Retinal pigment epithelial cell (primary cell): Measurements from ENCODE around the gene PRDX5.
A peak's percentile ranks its signal among the peaks of the same experiment; 100 is the strongest.

ENCODE experiments used
- DNase-seq: peaks from one replicate; pipeline ENCODE4 v3.0.0-alpha.2; 2010; ENCODE audit warnings: low read depth
- H3K4me3 ChIP-seq: 2 replicates; pipeline ENCODE4 v1.5.1; 2011; ENCODE audit warnings: mild to moderate bottlenecking, low read length, control low read depth, moderate library complexity
- TF ChIP-seq, protein P1 (sequence below): conservative IDR thresholded peaks from 2 replicates; pipeline ENCODE4 v1.5.1; 2011; ENCODE audit warnings: low read depth, low read length, control low read depth, inconsistent platforms

PRDX5 gene

DNA sequence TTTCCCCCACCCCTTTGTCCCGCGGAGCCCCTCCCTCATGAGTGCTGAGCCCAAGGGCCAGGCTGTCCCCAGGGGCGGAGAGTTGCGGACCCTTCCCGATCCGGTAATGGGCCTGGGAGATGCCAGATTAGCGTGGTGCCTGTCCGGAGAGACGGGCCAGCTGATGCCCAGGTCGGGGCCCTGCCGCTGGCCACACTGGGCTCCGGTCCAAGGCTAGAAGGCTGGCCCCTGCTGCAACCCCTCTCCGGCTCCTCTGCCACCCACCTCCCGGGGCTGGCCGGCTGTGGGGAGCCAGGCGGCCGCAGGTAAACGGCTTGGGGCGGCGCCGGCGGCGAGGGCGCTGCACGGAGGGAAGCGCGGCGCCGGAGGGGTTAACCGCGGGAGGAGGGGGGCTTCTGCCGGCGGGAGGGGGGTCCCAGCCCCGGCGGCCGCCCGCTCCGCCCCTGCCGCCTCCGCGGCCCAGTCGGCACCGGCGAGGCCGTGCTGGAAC is 26.6 kb upstream of the PRDX5 start, which contains the start of gene KCNK4:
Gene KCNK4, plus strand, starts transcription at position 41 of the 490 bp plus-strand sequence. CDS start 1,717 bp downstream, outside the sequence.
- TF ChIP-seq, protein P1, sequence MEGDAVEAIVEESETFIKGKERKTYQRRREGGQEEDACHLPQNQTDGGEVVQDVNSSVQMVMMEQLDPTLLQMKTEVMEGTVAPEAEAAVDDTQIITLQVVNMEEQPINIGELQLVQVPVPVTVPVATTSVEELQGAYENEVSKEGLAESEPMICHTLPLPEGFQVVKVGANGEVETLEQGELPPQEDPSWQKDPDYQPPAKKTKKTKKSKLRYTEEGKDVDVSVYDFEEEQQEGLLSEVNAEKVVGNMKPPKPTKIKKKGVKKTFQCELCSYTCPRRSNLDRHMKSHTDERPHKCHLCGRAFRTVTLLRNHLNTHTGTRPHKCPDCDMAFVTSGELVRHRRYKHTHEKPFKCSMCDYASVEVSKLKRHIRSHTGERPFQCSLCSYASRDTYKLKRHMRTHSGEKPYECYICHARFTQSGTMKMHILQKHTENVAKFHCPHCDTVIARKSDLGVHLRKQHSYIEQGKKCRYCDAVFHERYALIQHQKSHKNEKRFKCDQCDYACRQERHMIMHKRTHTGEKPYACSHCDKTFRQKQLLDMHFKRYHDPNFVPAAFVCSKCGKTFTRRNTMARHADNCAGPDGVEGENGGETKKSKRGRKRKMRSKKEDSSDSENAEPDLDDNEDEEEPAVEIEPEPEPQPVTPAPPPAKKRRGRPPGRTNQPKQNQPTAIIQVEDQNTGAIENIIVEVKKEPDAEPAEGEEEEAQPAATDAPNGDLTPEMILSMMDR = no peak
- no peak within 1 kb of the TSS for H3K4me3 ChIP-seq
- no peak for DNase-seq

DNA sequence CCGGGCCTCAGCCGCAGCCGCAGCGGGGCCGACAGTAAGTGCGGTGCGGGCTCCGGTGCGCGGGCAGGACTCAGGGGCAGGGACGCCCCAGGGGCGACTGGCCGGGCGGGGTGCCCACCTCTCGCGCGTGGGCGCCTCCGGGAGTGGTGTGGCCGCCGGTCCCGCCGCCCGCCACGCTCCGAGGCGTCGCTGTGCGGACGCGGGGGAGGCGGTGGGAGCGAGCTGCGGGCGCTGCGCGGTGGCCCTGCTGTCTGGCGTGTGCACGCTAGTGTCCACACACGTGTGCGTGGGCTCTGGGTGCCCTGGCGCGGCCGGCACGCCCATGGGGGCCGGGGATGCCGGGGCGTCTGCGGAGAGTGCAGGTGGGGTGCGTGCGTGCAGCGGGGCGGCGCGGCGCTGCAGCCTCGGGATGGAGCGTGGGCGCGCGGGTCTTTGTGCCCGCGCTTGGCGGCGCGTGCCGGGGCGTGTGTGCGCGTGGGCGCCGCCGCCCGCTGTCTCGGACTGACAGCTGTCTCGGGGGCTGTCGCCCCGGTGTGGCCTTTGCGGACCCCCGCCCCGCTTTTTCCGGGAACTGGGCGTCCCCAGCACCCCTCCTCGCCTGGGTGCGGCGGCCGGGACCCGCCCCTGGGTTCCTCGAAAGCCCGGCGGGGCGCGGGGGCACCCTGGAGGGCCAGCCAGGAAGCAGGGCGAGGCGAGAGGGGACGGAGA is 26.0 kb upstream of the PRDX5 start:
- DNase-seq = no peak
- TF ChIP-seq, protein P1 = no peak
- H3K4me3 ChIP-seq = peak overlapping the region; percentile 4

DNA sequence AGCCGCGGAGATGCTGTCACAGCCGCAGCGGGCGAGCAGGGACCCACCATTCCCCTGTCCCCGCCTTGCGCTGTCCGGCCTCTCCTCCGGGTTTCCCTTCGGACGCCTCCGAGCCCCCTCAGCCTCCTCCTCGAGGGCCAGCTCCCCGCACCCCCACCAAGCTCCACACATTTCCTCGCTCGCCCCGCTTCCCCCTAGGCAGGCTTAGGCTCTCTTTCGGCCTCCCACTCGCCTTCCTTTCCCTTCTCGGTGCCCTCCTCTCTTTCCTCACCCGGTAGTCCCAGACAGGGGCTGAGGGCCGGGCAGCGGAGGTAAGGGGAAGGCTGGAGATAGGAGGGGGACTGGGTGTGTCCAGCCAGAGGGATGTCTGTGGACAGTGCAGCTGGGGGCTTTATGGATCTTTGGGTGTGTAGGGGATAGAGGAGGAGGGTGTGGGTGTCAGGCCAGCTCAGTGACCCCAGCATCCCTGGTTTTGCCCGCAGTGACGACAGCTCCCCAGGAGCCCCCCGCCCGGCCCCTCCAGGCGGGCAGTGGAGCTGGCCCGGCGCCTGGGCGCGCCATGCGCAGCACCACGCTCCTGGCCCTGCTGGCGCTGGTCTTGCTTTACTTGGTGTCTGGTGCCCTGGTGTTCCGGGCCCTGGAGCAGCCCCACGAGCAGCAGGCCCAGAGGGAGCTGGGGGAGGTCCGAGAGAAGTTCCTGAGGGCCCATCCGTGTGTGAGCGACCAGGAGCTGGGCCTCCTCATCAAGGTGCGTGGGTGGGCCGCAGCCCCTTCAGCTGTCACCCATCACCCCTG is 25.3 kb upstream of the PRDX5 start:
- TF ChIP-seq, protein P1 = no peak
- no peak for DNase-seq
- peak overlapping the region; percentile 4 for H3K4me3 ChIP-seq

DNA sequence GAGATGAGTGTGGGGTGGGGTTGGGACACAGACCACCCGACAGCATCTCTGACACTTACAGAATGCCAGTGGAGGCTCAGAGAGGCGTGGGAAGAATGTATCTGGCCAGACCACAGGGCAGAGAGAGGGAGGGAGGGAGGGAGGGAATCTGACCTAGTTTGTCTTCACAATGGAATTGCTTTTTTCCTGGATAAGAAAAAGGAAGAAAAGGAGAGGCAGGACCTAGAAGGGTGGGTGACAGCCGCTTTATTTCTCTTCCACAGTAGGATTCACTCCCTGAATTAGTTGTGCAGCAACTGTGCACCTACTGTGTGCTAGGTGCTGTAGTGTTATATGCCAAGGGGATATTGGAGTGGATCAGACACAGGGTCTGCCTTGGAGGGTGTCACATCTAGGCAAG is 23.1 kb upstream of the PRDX5 start:
- H3K4me3 ChIP-seq = no peak overlapping the region
- no peak for DNase-seq
- TF ChIP-seq, protein P1 = no peak

DNA sequence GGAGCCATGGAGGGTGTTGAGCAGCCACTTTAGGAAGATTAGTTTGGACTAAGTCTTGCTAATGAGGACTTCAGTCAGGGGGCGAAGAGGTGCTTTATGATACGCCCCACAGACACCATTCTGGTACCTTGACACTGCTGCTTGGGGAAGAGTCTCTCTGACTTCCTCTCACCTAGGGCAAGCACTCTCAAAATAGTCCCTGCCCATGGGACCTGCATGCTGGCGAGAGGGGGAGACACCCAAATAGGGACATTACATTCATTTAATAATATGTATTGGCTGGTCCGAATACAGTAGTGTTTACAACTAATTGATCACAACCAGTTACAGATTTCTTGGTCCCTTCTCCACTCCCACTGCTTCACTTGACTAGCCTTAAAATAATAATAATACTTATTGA is 22.2 kb upstream of the PRDX5 start:
- TF ChIP-seq, protein P1 = no peak
- no peak for DNase-seq
- H3K4me3 ChIP-seq = no peak overlapping the region

DNA sequence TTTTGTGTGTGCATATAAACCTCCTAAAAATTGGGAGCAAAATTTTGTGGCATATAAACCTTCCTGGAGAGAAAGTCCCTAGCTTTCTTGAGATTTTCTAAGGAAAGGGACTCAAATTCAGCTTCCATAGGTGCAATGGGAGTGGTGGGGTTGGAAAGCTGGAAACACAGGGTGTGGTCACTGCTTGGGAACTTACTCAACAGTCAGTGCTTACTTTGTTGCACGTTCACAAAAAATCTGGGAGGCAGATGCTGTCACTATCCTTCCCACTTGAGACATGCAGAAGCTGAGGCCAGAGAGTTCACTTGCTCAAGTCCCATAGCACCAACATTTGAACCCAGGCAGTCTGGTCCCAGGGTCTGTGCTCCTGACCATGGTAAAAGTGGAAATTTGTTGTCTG is 21.7 kb upstream of the PRDX5 start:
- DNase-seq = no peak
- H3K4me3 ChIP-seq = no peak overlapping the region
- TF ChIP-seq, protein P1 = no peak
